ENCODE results near the gene ENO3.

GRCh38 chr17:4967539-4968485 is 16.9 kb downstream of the ENO3 start, which contains the start of gene SPAG7:
- TF ChIP-seq EZH2 (IDR thresholded peaks at IDR 0.05; ENCODE audit: insufficient read depth, poor library complexity, severe bottlenecking) = no peak
- TF ChIP-seq EZH2phosphoT487 (IDR thresholded peaks at IDR 0.05; ENCODE audit: insufficient read depth, low read depth) = no peak

Measured in GM23248 (cell line).